A549 (cell line): ENCODE data around the gene MFSD6L. TPM values are rescaled to one million over a fixed set of nuclear protein-coding genes. Genes with fewer than 3 reads are reported as not detected.

Experiments used
- ATAC-seq, 2 experiments: fragments of 200-7000 bp in 1 of 2; fragments of >200 bp in 1 of 2; cut with Nextera tagmentation in 1 of 2; cut with Tn5 transposase in 1 of 2; 3 replicates each; pipeline versions ENCODE4 v1.8.0 to v1.9.1; 2018 to 2020; ENCODE audit warnings: mild to moderate bottlenecking in 1 of 2, moderate library complexity in 1 of 2
- CTCF ChIA-PET: fragments of 300-600 bp; sonication (Branson Sonifier 250); formaldehyde crosslinking; extraction: SDS; loops from one replicate; lab custom pipeline; 2021; ENCODE audit warnings: antibody characterized with exemption, inconsistent platforms; lab: Yijun Ruan, JAX
- POLR2A ChIA-PET: fragments of 350-600 bp; formaldehyde crosslinking; extraction: SDS; loops from one replicate; lab custom pipeline; 2021; ENCODE audit warnings: antibody characterized with exemption, inconsistent platforms; lab: Yijun Ruan, JAX
- DNase-seq, 2 experiments: peaks; one replicate each; pipeline versions ENCODE4 v3.0.0 to v3.0.0-alpha.2; 2011 to 2016; ENCODE audit warnings: low read depth in 1 of 2, low spot score in 1 of 2
- FAIRE-seq: peaks from 2 replicates; lab custom pipeline; 2011; peaks lifted over from hg19 to GRCh38; lab: Jason Lieb, UNC
- H3K27ac ChIP-seq, 2 experiments: fragments of >200 bp; sonication (Bioruptor Twin); formaldehyde crosslinking; 3 replicates each; pipeline ENCODE4 v1.5.1; 2016 to 2017
- H3K4me1 ChIP-seq: fragments of >200 bp; sonication (Bioruptor Twin); formaldehyde crosslinking; 3 replicates; pipeline ENCODE4 v1.6.1; 2016
- H3K4me2 ChIP-seq: fragments of >200 bp; sonication (Bioruptor Twin); formaldehyde crosslinking; 3 replicates; pipeline ENCODE4 v1.6.1; 2016
- H3K4me3 ChIP-seq: fragments of >200 bp; sonication (Bioruptor Twin); formaldehyde crosslinking; 3 replicates; pipeline ENCODE4 v1.5.1; 2016
- H3K9me3 ChIP-seq: fragments of >200 bp; sonication (Bioruptor Twin); formaldehyde crosslinking; 3 replicates; pipeline ENCODE4 v1.6.1; 2016
- ATOH8 ChIP-seq: fragments of 250-450 bp; sonication (Bioruptor Pico); IDR thresholded peaks from 2 replicates; pipeline ENCODE4 v1.5.0; 2020; ENCODE audit warnings: low read depth, mild to moderate bottlenecking, moderate library complexity
- EHF ChIP-seq: fragments of 250-450 bp; sonication (Bioruptor Pico); IDR thresholded peaks from 2 replicates; pipeline ENCODE4 v1.5.0; 2020; ENCODE audit warnings: mild to moderate bottlenecking
- EP300 ChIP-seq, 2 experiments: fragments of >200 bp; sonication (Bioruptor Twin); formaldehyde crosslinking; IDR thresholded peaks; 2 replicates in 1 of 2; 3 replicates in 1 of 2; pipeline ENCODE4 v1.6.1; 2016 to 2017
- ESRRA ChIP-seq: fragments of 150-350 bp; IDR thresholded peaks from 2 replicates; pipeline ENCODE4 v1.6.1; 2014; ENCODE audit warnings: mild to moderate bottlenecking, low read length, borderline replicate concordance
- FOSL2 ChIP-seq, 2 experiments: fragments of 450-650 bp in 1 of 2; fragments of >200 bp in 1 of 2; sonication (Bioruptor Twin) in 1 of 2; formaldehyde crosslinking; IDR thresholded peaks; 2 replicates each; pipeline versions ENCODE4 v1.5.0 to v1.6.1; 2016 to 2020; ENCODE audit warnings: mild to moderate bottlenecking in 1 of 2, moderate library complexity in 1 of 2
- HEYL ChIP-seq: fragments of 250-450 bp; sonication (Bioruptor Pico); IDR thresholded peaks from 2 replicates; pipeline ENCODE4 v1.8.0; 2021; ENCODE audit warnings: mild to moderate bottlenecking, moderate library complexity
- HOXB5 ChIP-seq: fragments of 250-450 bp; sonication (Bioruptor Pico); IDR thresholded peaks from 2 replicates; pipeline ENCODE4 v1.5.0; 2020; ENCODE audit warnings: mild to moderate bottlenecking, moderate library complexity
- JUN ChIP-seq, 2 experiments: fragments of >200 bp; sonication (Bioruptor Twin); formaldehyde crosslinking; IDR thresholded peaks; 2 replicates in 1 of 2; 3 replicates in 1 of 2; pipeline ENCODE4 v1.6.1; 2016 to 2017
- MAX ChIP-seq: IDR thresholded peaks from 2 replicates; pipeline ENCODE4 v1.6.1; 2012
- MAZ ChIP-seq: fragments of 150-350 bp; IDR thresholded peaks from 2 replicates; pipeline ENCODE4 v1.6.1; 2014; ENCODE audit warnings: antibody characterized with exemption, low read depth, low read length, borderline replicate concordance
- MYC ChIP-seq: IDR thresholded peaks from 2 replicates; pipeline ENCODE4 v1.6.1; 2012; ENCODE audit warnings: mild to moderate bottlenecking, inconsistent platforms, low read length, improper control_type of control experiment, borderline replicate concordance
- NR3C1 ChIP-seq: fragments of >200 bp; sonication (Bioruptor Twin); formaldehyde crosslinking; IDR thresholded peaks from 3 replicates; pipeline ENCODE4 v1.6.1; 2017
- POLR2AphosphoS2 ChIP-seq: conservative IDR thresholded peaks from 2 replicates; pipeline ENCODE4 v1.6.1; 2012; ENCODE audit warnings: low read length, improper control_type of control experiment, inconsistent platforms
- RARB ChIP-seq: fragments of 250-450 bp; sonication (Bioruptor Pico); IDR thresholded peaks from 2 replicates; pipeline ENCODE4 v1.8.0; 2021; ENCODE audit warnings: mild to moderate bottlenecking, moderate library complexity
- RCOR1 ChIP-seq: fragments of 150-350 bp; IDR thresholded peaks from 2 replicates; pipeline ENCODE4 v1.6.1; 2014; ENCODE audit warnings: antibody characterized with exemption, low read length, low read depth
- SREBF2 ChIP-seq: fragments of 450-650 bp; IDR thresholded peaks from 2 replicates; pipeline ENCODE4 v1.6.1; 2014; ENCODE audit warnings: mild to moderate bottlenecking, moderate library complexity
- ZC3H11A ChIP-seq: fragments of 450-650 bp; IDR thresholded peaks from 2 replicates; pipeline ENCODE4 v1.6.1; 2014; ENCODE audit warnings: antibody characterized with exemption, mild to moderate bottlenecking
- ZFP36 ChIP-seq: fragments of 450-650 bp; IDR thresholded peaks from 2 replicates; pipeline ENCODE4 v1.6.1; 2014; ENCODE audit warnings: borderline replicate concordance; ENCODE audit not compliant: partially characterized antibody
- ZSCAN20 ChIP-seq: fragments of 250-450 bp; sonication (Bioruptor Pico); IDR thresholded peaks from 2 replicates; pipeline ENCODE4 v1.8.0; 2022; ENCODE audit warnings: mild to moderate bottlenecking, moderate library complexity
- WGBS: methylation state at CpG from one replicate; pipeline ENCODE4 v1.1.6; 2017; ENCODE audit errors: missing lambda C conversion rate; 5-methylcytosine and 5-hydroxymethylcytosine counted together
- polyA plus RNA-seq, 4 experiments: library from polyadenylated mRNA; depleted of rRNA in 3 of 4; stranded (reverse); fragments of >200 nt; fragmentation: RNase III in 1 of 4; extraction: RNeasy Plus Mini Kit Qiagen cat#74134 plus additional on column Dnase treatment in 1 of 4; gene quantifications; 2 replicates in 3 of 4; 3 replicates in 1 of 4; pipeline ENCODE4 v1.2.3, GENCODE V29; 2011 to 2017
- TF ChIP-seq, protein P1 (sequence below): fragments of 150-350 bp; IDR thresholded peaks from 2 replicates; pipeline ENCODE4 v1.6.1; 2014; ENCODE audit warnings: low read depth, mild to moderate bottlenecking, low read length
- TF ChIP-seq, protein P2 (sequence below): fragments of >200 bp; sonication (Bioruptor Twin); formaldehyde crosslinking; IDR thresholded peaks from 3 replicates; pipeline ENCODE4 v1.6.1; 2016
- TF ChIP-seq, protein P3 (sequence below): fragments of 250-450 bp; sonication (Bioruptor Pico); IDR thresholded peaks from 2 replicates; pipeline ENCODE4 v1.5.0; 2021; ENCODE audit warnings: mild to moderate bottlenecking, moderate library complexity, borderline replicate concordance
- TF ChIP-seq, protein P4 (sequence below): IDR thresholded peaks from 2 replicates; pipeline ENCODE4 v1.6.1; 2012; ENCODE audit warnings: low read depth, borderline replicate concordance

Gene MFSD6L
- polyA plus RNA-seq, 2 of the 4 experiments (the other 2 are of a cell fraction): not detected

GRCh38 chr17:8835631-8836364 lies 36.6 kb upstream of the MFSD6L start:
- TF ChIP-seq FOSL2 (IDR thresholded peaks at IDR 0.05) (no peak), FOSL2 (CRISPR knock-in tag; IDR thresholded peaks at IDR 0.05) (no peak), SREBF2 (no peak), ZFP36 (peak; percentile 20)
- TF ChIP-seq, protein P1, sequence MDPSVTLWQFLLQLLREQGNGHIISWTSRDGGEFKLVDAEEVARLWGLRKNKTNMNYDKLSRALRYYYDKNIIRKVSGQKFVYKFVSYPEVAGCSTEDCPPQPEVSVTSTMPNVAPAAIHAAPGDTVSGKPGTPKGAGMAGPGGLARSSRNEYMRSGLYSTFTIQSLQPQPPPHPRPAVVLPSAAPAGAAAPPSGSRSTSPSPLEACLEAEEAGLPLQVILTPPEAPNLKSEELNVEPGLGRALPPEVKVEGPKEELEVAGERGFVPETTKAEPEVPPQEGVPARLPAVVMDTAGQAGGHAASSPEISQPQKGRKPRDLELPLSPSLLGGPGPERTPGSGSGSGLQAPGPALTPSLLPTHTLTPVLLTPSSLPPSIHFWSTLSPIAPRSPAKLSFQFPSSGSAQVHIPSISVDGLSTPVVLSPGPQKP: no peak
- FAIRE-seq: no peak
- DNase-seq: no peak
- Histone ChIP-seq H3K9me3 (no peaks in the 10 kb centered on the region), H3K4me3 (no peak overlapping the region), H3K4me1 (no peaks in the 10 kb centered on the region), H3K4me2 (no peak overlapping the region), H3K27ac (no peak overlapping the region)
- no peak for ATAC-seq
- POLR2A ChIA-PET: no interaction called here
- CTCF ChIA-PET: interaction anchor here (0.6 to 4.4 kb wide), 8 partner anchors 7 to 452 kb away, joined by 3 to 30 read pairs (median 3); no protein-coding TSS in a partner anchor
- 51% methylated on average over 6 of the region's 6 CpGs for WGBS

- POLR2A ChIA-PET: no interaction called here
- H3K9me3 ChIP-seq: no peaks in the 10 kb centered on the region
- no peak overlapping the region for H3K4me2 ChIP-seq
- TF ChIP-seq MAZ (no peak), EHF (no peak), MAX (no peak), RARB (no peak), ZC3H11A (no peak), ATOH8 (CRISPR knock-in tag) (no peak), JUN (IDR thresholded peaks at IDR 0.05) (no peak), RCOR1 (no peak), MYC (no peak), NR3C1 (no peak), HOXB5 (no peak), EP300 (IDR thresholded peaks at IDR 0.05) (no peak), ESRRA (no peak), HEYL (CRISPR knock-in tag) (no peak), ZSCAN20 (CRISPR knock-in tag) (no peak), POLR2AphosphoS2 (no peak)
- TF ChIP-seq, protein P2, sequence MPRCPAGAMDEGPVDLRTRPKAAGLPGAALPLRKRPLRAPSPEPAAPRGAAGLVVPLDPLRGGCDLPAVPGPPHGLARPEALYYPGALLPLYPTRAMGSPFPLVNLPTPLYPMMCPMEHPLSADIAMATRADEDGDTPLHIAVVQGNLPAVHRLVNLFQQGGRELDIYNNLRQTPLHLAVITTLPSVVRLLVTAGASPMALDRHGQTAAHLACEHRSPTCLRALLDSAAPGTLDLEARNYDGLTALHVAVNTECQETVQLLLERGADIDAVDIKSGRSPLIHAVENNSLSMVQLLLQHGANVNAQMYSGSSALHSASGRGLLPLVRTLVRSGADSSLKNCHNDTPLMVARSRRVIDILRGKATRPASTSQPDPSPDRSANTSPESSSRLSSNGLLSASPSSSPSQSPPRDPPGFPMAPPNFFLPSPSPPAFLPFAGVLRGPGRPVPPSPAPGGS: no peak
- TF ChIP-seq, protein P3, sequence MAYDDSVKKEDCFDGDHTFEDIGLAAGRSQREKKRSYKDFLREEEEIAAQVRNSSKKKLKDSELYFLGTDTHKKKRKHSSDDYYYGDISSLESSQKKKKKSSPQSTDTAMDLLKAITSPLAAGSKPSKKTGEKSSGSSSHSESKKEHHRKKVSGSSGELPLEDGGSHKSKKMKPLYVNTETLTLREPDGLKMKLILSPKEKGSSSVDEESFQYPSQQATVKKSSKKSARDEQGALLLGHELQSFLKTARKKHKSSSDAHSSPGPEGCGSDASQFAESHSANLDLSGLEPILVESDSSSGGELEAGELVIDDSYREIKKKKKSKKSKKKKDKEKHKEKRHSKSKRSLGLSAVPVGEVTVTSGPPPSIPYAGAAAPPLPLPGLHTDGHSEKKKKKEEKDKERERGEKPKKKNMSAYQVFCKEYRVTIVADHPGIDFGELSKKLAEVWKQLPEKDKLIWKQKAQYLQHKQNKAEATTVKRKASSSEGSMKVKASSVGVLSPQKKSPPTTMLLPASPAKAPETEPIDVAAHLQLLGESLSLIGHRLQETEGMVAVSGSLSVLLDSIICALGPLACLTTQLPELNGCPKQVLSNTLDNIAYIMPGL (CRISPR knock-in tag): no peak
- TF ChIP-seq, protein P4, sequence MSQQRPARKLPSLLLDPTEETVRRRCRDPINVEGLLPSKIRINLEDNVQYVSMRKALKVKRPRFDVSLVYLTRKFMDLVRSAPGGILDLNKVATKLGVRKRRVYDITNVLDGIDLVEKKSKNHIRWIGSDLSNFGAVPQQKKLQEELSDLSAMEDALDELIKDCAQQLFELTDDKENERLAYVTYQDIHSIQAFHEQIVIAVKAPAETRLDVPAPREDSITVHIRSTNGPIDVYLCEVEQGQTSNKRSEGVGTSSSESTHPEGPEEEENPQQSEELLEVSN: no peak
- no peak overlapping the region for H3K4me3 ChIP-seq
- no peak for FAIRE-seq
- CTCF ChIA-PET: interaction anchor here (0.7 to 4.4 kb wide), 5 partner anchors 8 to 49 kb away, joined by 3 to 30 read pairs (median 5); no protein-coding TSS in a partner anchor
- no peak for ATAC-seq
- no peak for DNase-seq
- H3K27ac ChIP-seq: no peak overlapping the region
- WGBS: 64% methylated on average over 14 of the region's 14 CpGs
- no peaks in the 10 kb centered on the region for H3K4me1 ChIP-seq
Measured at GRCh38 chr17:8835106-8835505, 35.9 kb upstream of the MFSD6L start.
